Breast epithelium (tissue), 4 donors: ENCODE measurements around the gene BMPER. TPM values are rescaled to one million over a fixed set of nuclear protein-coding genes. Genes with fewer than 3 reads are reported as not detected.
A peak's percentile ranks its signal among the peaks of the same experiment; 100 is the strongest.

Experiments
- DNase-seq, 2 donors: peaks; one replicate each; pipeline ENCODE4 v3.0.0-alpha.2; 2019; ENCODE audit warnings: low spot score in 2 of 2
- H3K27ac ChIP-seq, 2 donors: fragments of 200-600 bp; sonication (generic) in 1 of 2; one replicate each; pipeline ENCODE4 v1.5.1; 2016 to 2019; ENCODE audit warnings: mild to moderate bottlenecking in 1 of 2
- H3K27me3 ChIP-seq, 2 donors: fragments of 200-600 bp; sonication (generic) in 1 of 2; one replicate each; pipeline versions ENCODE4 v1.5.1 to v1.6.0; 2017 to 2019; ENCODE audit warnings: control low read depth in 1 of 2, mild to moderate bottlenecking in 1 of 2
- H3K36me3 ChIP-seq: fragments of 200-600 bp; one replicate; pipeline ENCODE4 v1.5.1; 2019
- H3K4me1 ChIP-seq, 2 donors: fragments of 200-600 bp; sonication (generic); one replicate each; pipeline ENCODE4 v1.5.1; 2016 to 2019; ENCODE audit warnings: control low read depth in 1 of 2
- H3K4me3 ChIP-seq, 3 donors: fragments of 200-600 bp; sonication (generic); 1 replicate in 2 of 3; 2 replicates in 1 of 3; pipeline ENCODE4 v1.5.1; 2016 to 2019; ENCODE audit warnings: mild to moderate bottlenecking in 3 of 3, moderate library complexity in 2 of 3
- H3K9me3 ChIP-seq, 2 donors: fragments of 200-600 bp; sonication (generic) in 1 of 2; one replicate each; pipeline ENCODE4 v1.5.1; 2016 to 2019; ENCODE audit warnings: control low read depth in 1 of 2
- CTCF ChIP-seq, 3 donors: fragments of 450-650 bp; IDR thresholded peaks; one replicate each; pipeline ENCODE4 v1.5.1; 2016 to 2017; ENCODE audit warnings: antibody characterized with exemption in 3 of 3, mild to moderate bottlenecking in 3 of 3, moderate library complexity in 3 of 3
- POLR2A ChIP-seq: fragments of 450-650 bp; IDR thresholded peaks from one replicate; pipeline ENCODE4 v1.6.1; 2016; ENCODE audit warnings: antibody characterized with exemption, mild to moderate bottlenecking, moderate library complexity
- POLR2AphosphoS5 ChIP-seq, 3 donors: sonication (generic); formaldehyde crosslinking; IDR thresholded peaks; one replicate each; pipeline ENCODE4 v1.6.1; 2017; ENCODE audit warnings: antibody characterized with exemption in 3 of 3
- intact Hi-C: fragments of 100-400 bp; cut with DNase I; formaldehyde crosslinking; loops from one replicate; pipeline ENCODE4 v1.15.1; 2023; ENCODE audit warnings: low total_unique reads
- total RNA-seq, 3 donors: library from RNA; depleted of rRNA; stranded (reverse); fragments of >200 nt; gene quantifications; one replicate each; pipeline ENCODE4 v1.1.0, GENCODE V29; 2016

BMPER gene
- total RNA-seq, 3 donors from 2014 or later = 1.6 to 6.9 (median 2.0) TPM

- Histone ChIP-seq H3K27me3 (no peaks in the 10 kb centered on the region), H3K27ac (no peak overlapping the region), H3K9me3 (no peaks in the 10 kb centered on the region), H3K4me1 (no peaks in the 10 kb centered on the region), H3K36me3 (no peaks in the 10 kb centered on the region), H3K4me3 (no peak overlapping the region)
- intact Hi-C loops = no loop called here
- no peak for DNase-seq
- TF ChIP-seq POLR2AphosphoS5 (IDR thresholded peaks at IDR 0.05) = no peak
- TF ChIP-seq CTCF (IDR thresholded peaks at IDR 0.05) = no peak
- no peak for TF ChIP-seq POLR2A
Measured at GRCh38 chr7:33870120-33870519, 35.2 kb upstream of the BMPER start.

GRCh38 chr7:33872870-33873269, 32.5 kb upstream of the BMPER start:
- Histone ChIP-seq H3K27me3 (no peaks in the 10 kb centered on the region), H3K36me3 (no peaks in the 10 kb centered on the region), H3K9me3 (no peaks in the 10 kb centered on the region), H3K27ac (no peak overlapping the region), H3K4me3 (no peak overlapping the region), H3K4me1 (no peaks in the 10 kb centered on the region)
- intact Hi-C loops = no loop called here
- DNase-seq = no peak
- TF ChIP-seq POLR2A (no peak), CTCF (IDR thresholded peaks at IDR 0.05) (no peak), POLR2AphosphoS5 (IDR thresholded peaks at IDR 0.05) (no peak)

GRCh38 chr7:33873518-33873917, 31.8 kb upstream of the BMPER start:
- H3K9me3 ChIP-seq = no peaks in the 10 kb centered on the region
- no peak overlapping the region for H3K4me3 ChIP-seq
- no peaks in the 10 kb centered on the region for H3K36me3 ChIP-seq
- DNase-seq = no peak
- intact Hi-C loops = no loop called here
- H3K4me1 ChIP-seq = no peaks in the 10 kb centered on the region
- H3K27me3 ChIP-seq = no peaks in the 10 kb centered on the region
- H3K27ac ChIP-seq = no peak overlapping the region
- TF ChIP-seq POLR2A = no peak
- no peak for TF ChIP-seq CTCF (IDR thresholded peaks at IDR 0.05)
- no peak for TF ChIP-seq POLR2AphosphoS5 (IDR thresholded peaks at IDR 0.05)

GRCh38 chr7:33873981-33874750, 31.2 kb upstream of the BMPER start:
- Histone ChIP-seq H3K27me3 (no peaks in the 10 kb centered on the region), H3K27ac (peak overlapping the region in 1 of 2 donors; percentile 48), H3K4me1 (no peaks in the 10 kb centered on the region), H3K9me3 (no peaks in the 10 kb centered on the region), H3K36me3 (no peaks in the 10 kb centered on the region), H3K4me3 (no peak overlapping the region)
- intact Hi-C loops = no loop called here
- no peak for TF ChIP-seq POLR2A
- TF ChIP-seq CTCF (IDR thresholded peaks at IDR 0.05) = no peak
- no peak for TF ChIP-seq POLR2AphosphoS5 (IDR thresholded peaks at IDR 0.05)
- DNase-seq = no peak

- intact Hi-C loops = no loop called here
- TF ChIP-seq POLR2AphosphoS5 (IDR thresholded peaks at IDR 0.05) = no peak
- no peak for TF ChIP-seq CTCF (IDR thresholded peaks at IDR 0.05)
- no peak for TF ChIP-seq POLR2A
- Histone ChIP-seq H3K27ac (peak overlapping the region in 1 of 2 donors; percentile 48), H3K4me1 (no peaks in the 10 kb centered on the region), H3K4me3 (no peak overlapping the region), H3K9me3 (no peaks in the 10 kb centered on the region), H3K36me3 (no peaks in the 10 kb centered on the region), H3K27me3 (no peaks in the 10 kb centered on the region)
- no peak for DNase-seq
Measured at GRCh38 chr7:33874943-33875342, 30.4 kb upstream of the BMPER start.
